Gastrocnemius medialis (tissue), 4 donors: ENCODE data around the gene DNAJC18. TPM values are rescaled to one million over a fixed set of nuclear protein-coding genes. Genes with fewer than 3 reads are reported as not detected.
A peak's percentile ranks its signal among the peaks of the same experiment; 100 is the strongest.

ENCODE experiments used
- ATAC-seq, 2 donors: fragments of 150-250 bp; one replicate each; pipeline ENCODE4 v1.9.1; 2016
- DNase-seq, 2 donors: peaks; one replicate each; pipeline ENCODE4 v3.0.0-alpha.2; 2019
- H3K27ac ChIP-seq, 4 donors: fragments of 200-600 bp; sonication (generic); 1 replicate in 1 of 4; 2 replicates in 3 of 4; pipeline ENCODE4 v1.5.1; 2016 to 2018; ENCODE audit warnings: mild to moderate bottlenecking in 2 of 4, moderate library complexity in 1 of 4
- H3K27me3 ChIP-seq, 3 donors: fragments of 200-600 bp; sonication (generic) in 2 of 3; 1 replicate in 1 of 3; 2 replicates in 2 of 3; pipeline versions ENCODE4 v1.5.1 to v1.6.0; 2016 to 2019; ENCODE audit warnings: mild to moderate bottlenecking in 1 of 3, moderate library complexity in 1 of 3
- H3K36me3 ChIP-seq, 2 donors: fragments of 200-600 bp; sonication (generic) in 1 of 2; one replicate each; pipeline ENCODE4 v1.5.1; 2017 to 2018
- H3K4me1 ChIP-seq, 2 donors: fragments of 200-600 bp; sonication (generic) in 1 of 2; one replicate each; pipeline ENCODE4 v1.5.1; 2016 to 2017; ENCODE audit warnings: mild to moderate bottlenecking in 2 of 2
- H3K4me3 ChIP-seq, 4 donors: fragments of 200-600 bp; sonication (generic) in 3 of 4; 1 replicate in 1 of 4; 2 replicates in 3 of 4; pipeline ENCODE4 v1.5.1; 2016 to 2019; ENCODE audit warnings: mild to moderate bottlenecking in 2 of 4
- H3K9me3 ChIP-seq, 3 donors: fragments of 200-600 bp; sonication (generic) in 2 of 3; 1 replicate in 1 of 3; 2 replicates in 2 of 3; pipeline ENCODE4 v1.5.1; 2016 to 2019
- CTCF ChIP-seq, 5 experiments: fragments of 450-650 bp in 3 of 5; fragments of 200-600 bp in 2 of 5; sonication (generic) in 2 of 5; IDR thresholded peaks in 4 of 5; conservative IDR thresholded peaks in 1 of 5; 1 replicate in 4 of 5; 2 replicates in 1 of 5; pipeline ENCODE4 v1.5.1; 2016 to 2019; ENCODE audit warnings: antibody characterized with exemption in 5 of 5, mild to moderate bottlenecking in 3 of 5, moderate library complexity in 3 of 5
- POLR2A ChIP-seq, 2 donors: fragments of 450-650 bp; IDR thresholded peaks; one replicate each; pipeline ENCODE4 v1.6.1; 2017; ENCODE audit warnings: antibody characterized with exemption in 2 of 2, mild to moderate bottlenecking in 2 of 2, moderate library complexity in 2 of 2
- in situ Hi-C, 4 donors: fragments of 200-750 bp; cut with MboI; loops; one replicate each; pipeline versions ENCODE4 v1.15.0 to v1.8.0; 2017; ENCODE audit warnings: low sequenced_read_pairs in 4 of 4
- intact Hi-C: fragments of 100-400 bp; cut with DNase I; formaldehyde crosslinking; loops from one replicate; pipeline ENCODE4 v1.15.1; 2023; ENCODE audit warnings: low total_unique reads
- total RNA-seq, 4 donors: library from RNA; depleted of rRNA; stranded (reverse); fragments of >200 nt; gene quantifications; one replicate each; pipeline versions ENCODE4 v1.1.0 to v1.2.3, GENCODE V29; 2016

DNAJC18 gene
- total RNA-seq, 4 donors from 2014 or later: 5.1 to 21.7 (median 13.3) TPM

- peak overlapping the region; percentile 56 to 71 (median 66) for H3K27ac ChIP-seq
These were observed 19.5 kb upstream of the DNAJC18 start for GRCh38 chr5:139458580-139459407.

GRCh38 chr5:139457653-139458306 lies 18.5 kb upstream of the DNAJC18 start:
- DNase-seq: no peak
- no peaks in the 10 kb centered on the region for H3K36me3 ChIP-seq
- in situ Hi-C loops: no loop called here
- H3K27ac ChIP-seq: no peak overlapping the region
- no peak for ATAC-seq
- intact Hi-C loops: no loop called here
- H3K4me1 ChIP-seq: no peaks in the 10 kb centered on the region
- TF ChIP-seq POLR2A (IDR thresholded peaks at IDR 0.05) (no peak), CTCF (IDR thresholded peaks at IDR 0.05 in 4 of 5, conservative IDR thresholded peaks at IDR 0.05 in 1 of 5) (no peak)
- no peaks in the 10 kb centered on the region for H3K9me3 ChIP-seq
- H3K27me3 ChIP-seq: no peaks in the 10 kb centered on the region
- no peak overlapping the region for H3K4me3 ChIP-seq

More at GRCh38 chr5:139458580-139459407, 19.5 kb upstream of the DNAJC18 start:
- H3K9me3 ChIP-seq: no peaks in the 10 kb centered on the region
- ATAC-seq (peak in 1 of 2 donors; percentile 41), DNase-seq (no peak)
- intact Hi-C loops (no loop called here), in situ Hi-C loops (no loop called here)
- H3K4me1 ChIP-seq: no peaks in the 10 kb centered on the region
- no peaks in the 10 kb centered on the region for H3K27me3 ChIP-seq
- no peak overlapping the region for H3K4me3 ChIP-seq
- TF ChIP-seq CTCF (IDR thresholded peaks at IDR 0.05 in 4 of 5, conservative IDR thresholded peaks at IDR 0.05 in 1 of 5) (no peak), POLR2A (IDR thresholded peaks at IDR 0.05) (no peak)
- H3K36me3 ChIP-seq: no peaks in the 10 kb centered on the region

- in situ Hi-C loops (no loop called here), intact Hi-C loops (no loop called here)
- no peak for DNase-seq
- no peaks in the 10 kb centered on the region for H3K27me3 ChIP-seq
- no peaks in the 10 kb centered on the region for H3K36me3 ChIP-seq
- no peaks in the 10 kb centered on the region for H3K4me1 ChIP-seq
- TF ChIP-seq POLR2A (IDR thresholded peaks at IDR 0.05) (no peak), CTCF (IDR thresholded peaks at IDR 0.05 in 4 of 5, conservative IDR thresholded peaks at IDR 0.05 in 1 of 5) (no peak)
- H3K27ac ChIP-seq: no peak overlapping the region
- H3K9me3 ChIP-seq: no peaks in the 10 kb centered on the region
- no peak overlapping the region for H3K4me3 ChIP-seq
- ATAC-seq: no peak
These were observed 17.9 kb upstream of the DNAJC18 start for GRCh38 chr5:139457241-139457640.

GRCh38 chr5:139456776-139457175 lies 17.5 kb upstream of the DNAJC18 start:
- ATAC-seq (no peak), DNase-seq (no peak)
- H3K27me3 ChIP-seq: no peaks in the 10 kb centered on the region
- no peaks in the 10 kb centered on the region for H3K36me3 ChIP-seq
- no peak for TF ChIP-seq POLR2A (IDR thresholded peaks at IDR 0.05)
- TF ChIP-seq CTCF (IDR thresholded peaks at IDR 0.05 in 4 of 5, conservative IDR thresholded peaks at IDR 0.05 in 1 of 5): no peak
- H3K9me3 ChIP-seq: no peaks in the 10 kb centered on the region
- H3K4me3 ChIP-seq: no peak overlapping the region
- H3K27ac ChIP-seq: no peak overlapping the region
- intact Hi-C loops (no loop called here), in situ Hi-C loops (no loop called here)
- H3K4me1 ChIP-seq: no peaks in the 10 kb centered on the region
